HK-2 (cell line): Measurements from ENCODE around the gene CENPVL2.
"Not testable (repeated sequence)": the region's sequence is repeated elsewhere in the genome, so short reads cannot be mapped to it uniquely, and the experiment has no call there.

Experiments used
- DNase-seq: peaks from one replicate; pipeline ENCODE4 v3.0.0-alpha.2; 2018; ENCODE audit not compliant: unreplicated experiment

Gene CENPVL2

GRCh38 chrX:51682720-51683062 is at the start of gene CENPVL2:
TSS of gene CENPVL2 (minus strand) at chrX:51682831. CDS start at chrX:51682831, 0 bp downstream.
- DNase-seq: not testable (repeated sequence)

GRCh38 chrX:51728202-51728601 is 45.6 kb upstream of the CENPVL2 start:
- no peak for DNase-seq

- not testable (repeated sequence) for DNase-seq
Measured at GRCh38 chrX:51712943-51713647, 30.5 kb upstream of the CENPVL2 start.

- DNase-seq: not testable (repeated sequence)
Measured at GRCh38 chrX:51710277-51711164, 27.9 kb upstream of the CENPVL2 start, which contains the start of gene CENPVL1. TSS of gene CENPVL1 (plus strand) at chrX:51710512. CDS start at chrX:51710512, 0 bp downstream.

GRCh38 chrX:51697397-51697796 is 14.8 kb upstream of the CENPVL2 start:
- no peak for DNase-seq

- DNase-seq: no peak
Measured at GRCh38 chrX:51694254-51694653, 11.6 kb upstream of the CENPVL2 start.

- not testable (repeated sequence) for DNase-seq
Measured at GRCh38 chrX:51681808-51682719, 567 bp downstream of the CENPVL2 start.

- not testable (repeated sequence) for DNase-seq
Measured at GRCh38 chrX:51679689-51680433, 2.8 kb downstream of the CENPVL2 start.

GRCh38 chrX:51665981-51666380 is 16.6 kb downstream of the CENPVL2 start:
- no peak for DNase-seq

- DNase-seq: no peak
Measured at GRCh38 chrX:51643377-51643776, 39.3 kb downstream of the CENPVL2 start.

GRCh38 chrX:51641421-51642021 is 41.1 kb downstream of the CENPVL2 start:
- DNase-seq: no peak

- not testable (repeated sequence) for DNase-seq
Measured at GRCh38 chrX:51636511-51636910, 46.1 kb downstream of the CENPVL2 start.
